Ammon's horn (tissue), 1 donor: ENCODE data around the gene ZNF620.
"Not testable (repeated sequence)": the region's sequence is repeated elsewhere in the genome, so short reads cannot be mapped to it uniquely, and the experiment has no call there.

Experiments used
- DNase-seq: peaks from one replicate; pipeline ENCODE4 v3.0.0-alpha.2; 2016; ENCODE audit warnings: low spot score

Gene ZNF620

DNA sequence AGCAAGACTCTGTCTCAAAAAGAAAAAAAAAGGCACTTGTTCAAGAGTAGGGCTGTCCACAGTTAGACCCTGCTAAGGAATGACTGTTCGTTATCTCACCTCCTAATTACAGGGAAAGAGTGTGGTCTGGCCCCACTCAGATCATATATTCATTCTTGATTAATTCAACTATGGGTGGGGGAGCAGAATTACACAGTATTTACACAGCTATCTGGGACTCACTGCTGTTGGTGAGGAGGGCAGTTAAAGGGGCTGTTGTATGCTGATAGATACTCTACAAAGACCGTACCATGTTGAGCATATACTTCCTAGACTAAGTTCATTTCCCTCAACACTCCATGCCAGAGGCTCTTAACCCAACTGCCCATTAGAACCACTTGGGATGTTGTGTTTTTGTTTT is 3.8 kb upstream of the ZNF620 start:
- DNase-seq: no peak

DNA sequence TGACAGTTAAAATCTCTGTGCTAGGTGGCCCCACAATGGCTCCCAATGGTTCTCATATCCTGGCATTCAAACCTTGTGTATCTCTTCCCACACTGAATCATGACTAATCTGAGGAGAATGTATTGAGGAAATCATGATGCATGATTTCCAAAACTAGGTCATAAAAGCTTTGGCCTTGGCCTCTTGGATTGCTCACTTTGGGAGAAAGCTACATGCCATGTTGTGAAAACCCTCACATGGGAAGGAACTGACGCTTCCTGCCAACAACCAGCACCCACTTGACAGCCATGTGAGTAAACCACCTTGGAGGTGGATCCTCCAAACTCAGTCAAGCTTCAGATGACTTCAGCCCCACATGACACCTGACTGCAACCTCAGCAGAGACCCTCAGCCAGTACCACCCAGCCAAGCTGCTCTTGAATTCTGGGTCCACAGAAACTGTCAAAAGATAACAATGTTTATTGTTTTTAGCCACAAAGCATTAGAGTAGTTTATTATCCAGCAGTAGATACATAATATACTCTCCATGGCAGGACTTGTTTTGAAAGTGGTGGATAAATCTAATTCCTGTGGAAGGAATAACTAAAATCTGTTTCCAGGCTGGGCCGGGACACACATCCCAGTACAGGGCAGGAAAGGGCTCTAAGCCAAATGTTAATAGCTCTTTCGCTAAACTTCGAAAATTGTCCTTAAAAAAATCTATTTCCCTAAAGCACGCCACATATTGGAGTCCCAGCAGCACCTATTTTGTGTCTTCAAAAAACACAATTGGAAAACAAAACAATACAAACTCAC is 1.0 kb upstream of the ZNF620 start:
- no peak for DNase-seq

DNA sequence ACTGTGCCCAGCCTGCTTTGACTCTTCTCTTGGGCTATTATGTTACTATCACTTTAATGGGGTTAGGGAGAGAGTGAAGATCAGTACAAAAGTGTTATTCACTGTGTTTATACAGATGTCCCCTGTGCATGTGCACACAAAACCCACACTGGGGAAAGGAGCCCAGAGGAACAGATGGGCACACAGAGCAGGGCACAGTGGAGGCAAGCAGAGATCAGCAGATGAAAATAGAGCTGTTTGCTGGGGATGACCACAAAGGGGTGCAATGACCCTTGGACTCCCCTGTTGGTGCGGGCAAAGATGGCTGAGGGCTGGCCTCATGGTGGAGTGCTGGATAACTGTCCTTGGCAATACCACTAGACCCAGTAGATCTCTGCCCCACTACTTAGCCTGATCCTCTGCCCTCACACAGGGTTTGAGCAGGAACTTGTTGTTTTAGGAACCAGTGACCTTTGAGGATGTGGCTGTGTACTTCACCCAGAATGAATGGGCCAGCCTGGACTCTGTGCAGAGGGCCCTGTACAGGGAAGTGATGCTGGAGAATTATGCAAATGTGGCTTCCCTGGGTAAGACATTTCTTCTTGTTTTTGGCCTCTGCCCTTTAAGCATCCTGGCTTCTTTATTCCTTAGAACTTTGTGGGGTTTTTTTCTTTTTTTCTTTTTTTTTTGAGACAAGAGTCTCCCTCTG is 5.3 kb downstream of the ZNF620 start:
- peak; percentile 28 for DNase-seq

DNA sequence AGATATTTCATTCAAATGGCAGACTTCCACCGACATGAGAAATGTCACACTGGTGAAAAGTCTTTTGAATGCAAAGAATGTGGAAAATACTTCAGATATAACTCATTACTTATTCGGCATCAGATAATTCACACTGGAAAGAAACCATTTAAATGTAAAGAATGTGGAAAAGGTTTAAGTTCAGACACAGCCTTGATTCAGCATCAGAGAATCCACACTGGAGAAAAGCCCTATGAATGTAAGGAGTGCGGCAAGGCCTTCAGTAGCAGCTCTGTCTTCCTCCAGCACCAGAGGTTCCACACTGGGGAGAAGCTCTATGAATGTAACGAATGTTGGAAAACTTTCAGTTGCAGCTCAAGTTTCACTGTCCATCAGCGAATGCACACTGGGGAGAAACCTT is 10.4 kb downstream of the ZNF620 start:
- no peak for DNase-seq

DNA sequence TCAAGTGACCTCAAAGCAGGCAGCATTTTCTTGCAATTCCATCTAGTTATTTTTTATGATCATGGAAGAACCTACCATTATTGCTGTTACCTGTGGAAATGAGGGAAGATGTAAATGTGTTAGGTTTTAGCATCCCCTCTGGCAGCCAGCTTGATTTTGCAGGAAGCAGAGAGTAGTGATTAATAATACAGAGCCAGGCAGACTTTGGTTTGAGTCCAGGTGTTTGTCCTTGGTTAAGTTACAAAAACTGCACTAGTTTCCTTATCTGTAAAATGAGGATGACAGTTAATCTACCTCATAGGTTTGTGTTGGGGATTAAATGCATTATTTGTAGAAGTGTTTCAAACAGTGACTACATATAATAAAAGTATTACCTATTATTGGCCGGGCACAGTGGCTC is 12.2 kb downstream of the ZNF620 start:
- DNase-seq: no peak

DNA sequence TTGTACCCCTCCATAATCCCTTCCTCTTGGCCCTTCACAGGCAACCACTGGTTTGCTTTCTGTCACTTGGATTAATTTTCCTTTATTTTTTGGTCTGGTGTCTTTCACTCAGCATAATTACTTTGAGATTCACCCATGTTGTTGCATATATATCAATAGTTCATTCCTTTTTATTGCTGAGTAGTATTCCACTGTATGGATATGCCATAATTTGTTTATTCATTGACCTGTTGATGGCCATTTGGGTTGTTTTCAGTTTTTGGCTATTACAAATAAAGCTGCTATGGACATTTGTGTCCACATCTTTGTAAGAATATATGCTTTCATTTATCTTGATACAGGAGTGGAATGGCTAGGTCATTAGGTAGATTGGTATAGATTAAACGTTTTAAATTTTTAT is 13.0 kb downstream of the ZNF620 start:
- DNase-seq: no peak

DNA sequence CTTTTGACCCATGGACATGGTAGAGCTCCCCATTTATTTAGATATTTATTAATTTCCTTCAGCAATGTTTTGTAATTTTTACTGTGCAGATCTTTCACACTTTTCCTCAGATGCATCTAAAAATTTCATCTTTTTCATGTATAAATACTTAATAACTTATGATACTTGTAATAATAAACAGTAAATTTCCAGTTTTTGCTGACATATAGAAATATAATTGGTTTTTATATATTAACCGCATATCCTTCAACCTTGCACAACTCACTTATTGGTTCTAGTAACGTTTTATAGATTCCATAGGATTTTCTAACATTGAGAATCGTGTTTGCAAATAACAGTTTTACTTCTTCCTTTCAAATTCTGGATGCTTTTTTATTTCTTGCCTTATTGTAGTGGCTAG is 15.4 kb downstream of the ZNF620 start:
- no peak for DNase-seq

DNA sequence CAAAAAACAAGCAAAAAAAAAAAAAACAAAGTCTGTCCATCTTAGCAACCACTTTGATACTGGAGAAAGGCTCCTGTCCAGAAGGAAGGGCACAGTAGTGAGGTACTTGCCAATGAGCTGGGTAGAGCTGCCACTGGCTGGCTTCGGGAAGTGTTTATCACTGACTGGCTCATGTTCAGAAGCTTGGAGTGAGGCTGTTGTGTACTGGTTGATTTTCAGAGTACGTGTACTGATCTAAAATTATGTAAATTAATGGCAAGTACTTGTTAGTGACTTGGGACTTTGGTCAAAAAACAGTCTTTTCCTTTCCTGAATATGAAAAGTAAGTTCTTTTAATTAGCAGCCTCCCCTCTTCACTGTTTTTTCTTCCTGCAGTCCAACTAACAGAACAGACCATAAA is 17.9 kb downstream of the ZNF620 start:
- DNase-seq: peak; percentile 32

DNA sequence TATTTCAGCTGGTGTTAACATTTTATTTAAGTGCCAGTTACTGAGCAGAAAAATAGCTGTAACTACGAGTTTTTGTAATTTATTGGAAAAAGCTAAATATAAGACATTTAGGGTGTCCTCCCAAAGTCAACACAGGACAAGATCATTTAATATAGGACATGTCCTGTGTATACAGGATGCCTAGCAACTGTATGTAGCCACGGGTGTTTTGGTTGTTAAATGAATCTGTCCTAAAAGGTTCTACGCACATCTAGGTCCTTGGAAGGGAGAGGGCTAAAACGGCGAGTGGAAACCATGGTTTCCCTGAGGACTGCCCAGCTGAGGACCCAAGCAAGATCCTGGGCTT is 18.4 kb downstream of the ZNF620 start:
- no peak for DNase-seq

DNA sequence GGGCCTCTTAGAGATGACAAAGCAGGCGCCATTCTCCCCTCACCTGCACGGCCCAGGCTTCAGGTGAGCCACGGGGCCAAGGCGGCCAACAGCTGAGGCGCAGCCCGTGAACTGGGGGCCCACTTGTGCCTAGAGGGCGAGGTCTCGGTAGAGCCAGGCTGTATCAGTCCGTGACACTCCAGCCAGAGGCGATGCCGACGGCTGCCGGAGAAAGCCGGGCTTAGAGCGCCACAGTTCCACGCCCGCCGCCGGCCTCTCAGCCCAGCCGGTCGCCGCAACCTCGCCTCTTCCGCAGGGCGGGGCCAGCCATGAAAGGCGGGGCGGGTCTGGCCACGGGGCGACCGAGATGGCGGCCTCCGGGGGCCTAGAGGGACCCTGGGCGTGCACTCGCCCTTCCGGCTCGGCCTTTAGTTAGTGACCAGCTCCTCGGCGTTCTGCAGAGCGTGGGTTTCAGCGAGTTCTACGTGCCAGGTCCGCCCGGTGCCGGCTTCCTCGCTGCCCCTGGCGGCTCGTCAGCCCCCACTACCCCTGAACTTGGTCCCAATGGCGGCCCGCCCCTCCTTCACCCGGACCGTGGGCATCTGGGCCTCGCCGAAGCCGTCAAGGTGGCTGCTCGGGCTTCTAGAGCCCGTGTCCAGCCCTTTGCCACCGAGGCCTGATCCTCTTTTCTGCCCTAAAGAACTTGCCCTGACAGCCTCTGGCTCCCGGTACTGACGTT is 18.9 kb downstream of the ZNF620 start, which contains the start of gene ZNF621:
TSS of gene ZNF621 (plus strand) at position 393 of the 718 bp plus-strand sequence. CDS start 881 bp downstream, outside the sequence.
- peak; percentile 91 for DNase-seq

DNA sequence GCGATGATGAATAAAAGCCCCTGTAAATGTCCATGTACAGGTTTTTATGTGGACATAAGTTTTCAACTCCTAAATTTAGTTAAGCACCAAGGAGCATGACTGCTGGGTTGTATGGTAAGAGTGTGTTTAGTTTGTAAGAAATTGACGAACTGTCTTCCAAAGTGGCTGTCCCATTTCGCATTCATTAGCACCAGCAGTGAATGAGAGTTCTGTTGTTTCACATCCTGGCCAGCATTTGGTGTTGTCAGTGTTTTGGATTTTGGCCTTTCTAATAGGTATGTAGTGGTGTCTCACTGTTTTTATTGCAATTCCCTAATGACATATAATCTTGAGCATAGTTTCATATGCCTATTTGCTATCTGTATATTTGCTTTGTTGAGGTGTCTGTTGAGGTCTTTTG is 22.6 kb downstream of the ZNF620 start:
- DNase-seq: peak; percentile 9

DNA sequence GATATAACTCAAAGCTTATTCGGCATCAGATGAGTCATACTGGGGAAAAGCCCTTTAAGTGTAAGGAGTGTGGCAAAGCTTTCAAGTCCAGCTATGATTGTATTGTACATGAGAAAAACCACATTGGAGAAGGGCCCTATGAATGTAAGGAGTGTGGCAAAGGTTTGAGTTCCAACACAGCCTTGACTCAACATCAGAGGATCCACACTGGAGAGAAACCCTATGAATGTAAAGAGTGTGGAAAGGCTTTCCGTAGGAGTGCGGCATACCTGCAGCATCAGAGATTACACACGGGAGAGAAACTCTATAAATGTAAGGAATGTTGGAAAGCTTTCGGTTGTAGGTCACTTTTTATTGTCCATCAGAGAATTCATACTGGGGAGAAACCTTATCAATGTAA is 26.4 kb downstream of the ZNF620 start:
- DNase-seq: no peak

DNA sequence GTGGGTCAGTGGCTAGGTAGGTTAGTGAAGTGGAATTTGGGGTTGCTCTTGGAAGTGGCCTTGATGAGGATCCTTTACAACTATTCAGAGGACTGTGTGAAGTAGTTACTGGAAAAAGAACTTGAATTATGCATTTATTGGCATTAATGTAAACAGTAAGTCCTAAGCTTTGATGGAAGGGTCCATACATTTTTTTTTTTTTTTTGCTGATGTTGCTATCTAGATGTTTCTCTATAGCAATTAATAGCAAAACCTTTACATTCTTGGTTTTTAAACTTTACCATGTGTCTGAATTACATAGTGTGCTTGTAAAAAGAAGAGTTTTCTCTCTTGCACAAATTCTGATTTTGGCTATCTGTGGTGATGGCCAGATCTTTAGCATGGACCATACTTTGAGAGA is 28.4 kb downstream of the ZNF620 start:
- no peak for DNase-seq

DNA sequence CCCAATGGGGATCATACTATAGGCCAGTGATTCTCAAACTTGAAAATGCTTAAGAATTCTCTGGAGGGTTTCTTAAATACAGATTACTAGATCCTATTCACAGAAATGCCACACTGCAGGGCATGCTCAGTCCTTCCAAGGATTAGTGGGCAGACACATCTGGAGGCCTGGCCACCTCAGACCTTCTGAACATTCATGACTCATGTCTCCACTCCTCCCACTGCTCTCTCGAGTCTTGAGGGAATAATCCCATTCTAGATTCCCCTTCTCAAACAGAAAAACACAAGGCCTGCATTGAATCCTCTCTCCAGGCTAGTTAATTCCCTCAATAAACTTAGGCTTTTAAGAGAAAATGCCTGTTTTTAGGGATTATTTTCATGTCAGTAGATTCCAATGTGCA is 41.0 kb downstream of the ZNF620 start:
- no peak for DNase-seq

DNA sequence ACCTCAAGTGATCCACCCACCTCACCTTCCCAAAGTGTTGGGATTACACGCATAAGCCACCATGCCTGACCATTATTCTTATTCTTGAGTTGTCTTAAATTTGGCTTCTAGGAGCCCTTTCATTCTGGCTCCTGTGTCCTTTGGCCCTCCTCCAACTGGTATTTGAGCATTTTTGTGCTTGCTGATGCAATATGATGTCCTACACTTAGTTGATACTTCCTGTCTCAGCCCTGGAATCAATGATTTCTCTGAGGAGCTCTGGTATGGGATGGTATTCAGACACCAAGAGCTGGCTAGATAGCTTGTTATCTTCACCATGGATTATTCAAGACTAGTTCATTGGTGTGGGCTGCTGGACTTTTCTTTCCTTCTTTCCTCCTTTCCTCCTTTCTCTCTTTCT is 44.3 kb downstream of the ZNF620 start:
- DNase-seq: no peak

DNA sequence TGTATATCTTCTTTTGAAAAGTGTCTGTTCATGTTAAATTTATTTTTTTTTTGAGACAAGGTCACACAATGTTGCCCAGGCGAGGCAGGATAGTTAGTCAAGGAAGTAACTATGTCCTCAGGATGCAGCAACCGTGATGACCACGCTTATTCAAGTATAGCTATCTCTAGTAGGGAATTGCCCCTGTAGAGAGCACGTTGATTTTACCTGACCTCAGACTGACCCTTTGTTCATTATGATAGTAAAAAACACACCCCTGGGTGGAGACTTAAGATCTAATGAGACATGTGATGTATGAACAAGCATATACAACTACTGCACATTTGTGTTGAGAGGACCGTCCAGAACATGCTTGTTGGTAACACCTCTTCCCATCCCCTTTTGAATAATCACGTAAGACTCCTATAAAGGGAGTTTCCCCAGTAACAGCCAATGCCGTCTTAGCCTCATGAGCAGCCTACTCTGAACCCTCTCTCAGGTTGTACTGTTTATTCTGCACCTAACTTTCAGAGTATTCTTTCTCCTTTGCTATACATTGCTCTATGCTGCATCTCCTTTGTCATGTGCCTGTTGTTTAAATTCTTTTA is 51.8 kb downstream of the ZNF620 start:
- DNase-seq: no peak

DNA sequence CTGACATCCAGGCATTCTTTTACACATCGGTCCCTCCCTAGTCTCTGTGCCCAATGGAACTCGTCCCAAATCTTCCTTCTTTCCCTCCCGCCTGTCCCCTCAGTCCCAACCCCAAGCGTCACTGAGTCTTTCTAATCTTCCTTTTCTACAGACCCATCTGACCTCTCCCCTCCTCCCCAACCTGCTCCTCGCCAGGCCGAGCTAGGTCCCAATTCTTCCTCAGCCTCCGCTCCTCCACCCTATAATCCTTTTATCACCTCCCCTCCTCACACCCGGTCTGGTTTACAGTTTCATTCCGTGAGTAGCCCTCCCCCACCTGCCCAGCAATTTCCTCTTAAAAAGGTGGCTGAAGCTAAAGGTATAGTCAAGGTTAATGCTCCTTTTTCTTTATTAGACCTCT is 56.6 kb downstream of the ZNF620 start:
- DNase-seq: not testable (repeated sequence)

DNA sequence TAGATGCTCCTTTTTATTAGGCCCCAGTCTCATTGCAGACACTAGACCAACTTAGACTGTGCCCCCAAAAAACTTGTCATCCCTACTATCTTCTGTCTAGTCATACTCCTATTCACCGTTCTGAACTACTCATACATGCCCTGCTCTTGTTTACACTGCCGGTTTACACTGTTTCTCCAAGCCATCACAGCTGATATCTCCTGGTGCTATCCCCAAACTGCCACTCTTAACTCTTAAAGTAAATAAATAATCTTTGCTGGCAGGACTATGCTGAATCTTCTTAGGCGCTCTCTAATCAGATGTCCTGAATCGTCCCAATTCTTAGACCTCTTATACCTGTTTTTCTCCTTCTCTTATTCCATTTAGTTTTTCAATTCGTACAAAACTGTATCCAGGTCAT is 59.8 kb downstream of the ZNF620 start:
- not testable (repeated sequence) for DNase-seq

DNA sequence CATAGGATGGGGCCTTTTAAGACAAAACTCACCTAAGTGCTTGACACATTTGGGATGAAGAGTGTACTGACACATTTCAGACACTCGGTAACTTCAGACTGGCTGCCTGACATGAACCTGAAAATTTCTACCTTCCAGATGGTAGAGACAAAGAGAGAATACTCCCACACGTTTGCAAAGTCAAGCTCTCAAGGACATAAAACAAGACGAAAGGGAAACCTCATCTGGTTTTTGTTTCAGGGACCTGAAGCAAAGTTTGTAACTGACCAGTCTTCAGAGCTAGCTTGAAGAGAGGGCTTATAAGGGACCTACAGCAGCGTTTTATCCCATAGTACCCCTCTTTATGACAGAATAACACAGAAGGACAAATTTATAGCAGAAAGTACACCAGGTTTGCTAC is 60.9 kb downstream of the ZNF620 start:
- no peak for DNase-seq
